WTC11 (cell line): Measurements from ENCODE around the gene PABPN1. TPM values are rescaled to one million over a fixed set of nuclear protein-coding genes. Genes with fewer than 3 reads are reported as not detected.
A peak's percentile ranks its signal among the peaks of the same experiment; 100 is the strongest.

Experiments
- ATAC-seq: fragments of 200-7000 bp; cut with Tn5 transposase; 2 replicates; pipeline ENCODE4 v1.10.0; 2021; ENCODE audit warnings: mild to moderate bottlenecking, moderate library complexity
- CTCF ChIA-PET: fragments of 300-600 bp; sonication (Branson Sonifier 250); formaldehyde crosslinking; loops from one replicate; lab custom pipeline; 2021; ENCODE audit warnings: antibody characterized with exemption; lab: Charles Lee
- POLR2A ChIA-PET: fragments of 350-600 bp; sonication (Branson Sonifier 250); formaldehyde crosslinking; loops from one replicate; lab custom pipeline; 2021; ENCODE audit warnings: antibody characterized with exemption; lab: Charles Lee
- DNase-seq: peaks from one replicate; pipeline ENCODE4 v3.0.0; 2021; ENCODE audit warnings: low spot score
- H3K27ac Mint-ChIP-seq: 2 replicates; pipeline ENCODE4 v1.8.0; 2021; ENCODE audit warnings: mixed read lengths
- H3K27me3 Mint-ChIP-seq: 2 replicates; pipeline ENCODE4 v1.8.0; 2021; ENCODE audit warnings: low read depth, mild to moderate bottlenecking, moderate library complexity, mixed read lengths
- H3K36me3 Mint-ChIP-seq: 2 replicates; pipeline ENCODE4 v1.8.0; 2021; ENCODE audit warnings: mixed read lengths
- H3K4me1 Mint-ChIP-seq: 2 replicates; pipeline ENCODE4 v1.8.0; 2022; ENCODE audit warnings: mixed read lengths
- H3K4me3 Mint-ChIP-seq: 2 replicates; pipeline ENCODE4 v1.8.0; 2021; ENCODE audit warnings: mild to moderate bottlenecking, moderate library complexity, mixed read lengths
- H3K9me3 Mint-ChIP-seq: 2 replicates; pipeline ENCODE4 v1.8.0; 2021; ENCODE audit warnings: mixed read lengths
- E2F1 ChIP-seq: sonication (generic); formaldehyde crosslinking; IDR thresholded peaks from 2 replicates; pipeline ENCODE4 v1.8.0; 2022; ENCODE audit warnings: mild to moderate bottlenecking, missing genetic modification reagents
- EMX1 ChIP-seq: fragments of 250-450 bp; sonication (Bioruptor Pico); IDR thresholded peaks from 2 replicates; pipeline ENCODE4 v1.8.0; 2021; ENCODE audit warnings: mild to moderate bottlenecking
- ETV6 ChIP-seq: sonication (generic); formaldehyde crosslinking; IDR thresholded peaks from 2 replicates; pipeline ENCODE4 v1.8.1; 2022; ENCODE audit warnings: mild to moderate bottlenecking, missing genetic modification reagents
- FOXJ3 ChIP-seq: sonication (generic); formaldehyde crosslinking; IDR thresholded peaks from 2 replicates; pipeline ENCODE4 v1.9.0; 2021; ENCODE audit warnings: missing genetic modification reagents, mild to moderate bottlenecking, borderline replicate concordance
- IRF1 ChIP-seq: sonication (generic); formaldehyde crosslinking; IDR thresholded peaks from 2 replicates; pipeline ENCODE4 v1.8.0; 2023; ENCODE audit warnings: missing genetic modification reagents
- IRF2 ChIP-seq: sonication (generic); formaldehyde crosslinking; IDR thresholded peaks from 2 replicates; pipeline ENCODE4 v1.8.0; 2022; ENCODE audit warnings: low read depth, missing genetic modification reagents, borderline replicate concordance
- JUN ChIP-seq: sonication (generic); formaldehyde crosslinking; IDR thresholded peaks from 2 replicates; pipeline ENCODE4 v1.8.0; 2023; ENCODE audit warnings: mild to moderate bottlenecking, missing genetic modification reagents
- MYBL2 ChIP-seq: sonication (generic); formaldehyde crosslinking; IDR thresholded peaks from 2 replicates; pipeline ENCODE4 v1.8.1; 2023; ENCODE audit warnings: mild to moderate bottlenecking, moderate library complexity, missing genetic modification reagents
- SOX15 ChIP-seq: fragments of 250-450 bp; sonication (Bioruptor Pico); IDR thresholded peaks from 2 replicates; pipeline ENCODE4 v1.9.0; 2021; ENCODE audit warnings: mild to moderate bottlenecking
- TEAD1 ChIP-seq: sonication (generic); formaldehyde crosslinking; IDR thresholded peaks from 2 replicates; pipeline ENCODE4 v1.8.0; 2022; ENCODE audit warnings: mild to moderate bottlenecking, missing genetic modification reagents
- TP53 ChIP-seq: sonication (generic); formaldehyde crosslinking; IDR thresholded peaks from 2 replicates; pipeline ENCODE4 v1.8.1; 2023; ENCODE audit warnings: mild to moderate bottlenecking, missing genetic modification reagents
- USF1 ChIP-seq: sonication (generic); formaldehyde crosslinking; IDR thresholded peaks from 2 replicates; pipeline ENCODE4 v1.8.0; 2022; ENCODE audit warnings: mild to moderate bottlenecking, missing genetic modification reagents
- ZBTB21 ChIP-seq: sonication (generic); formaldehyde crosslinking; IDR thresholded peaks from 2 replicates; pipeline ENCODE4 v1.8.1; 2023; ENCODE audit warnings: mild to moderate bottlenecking, missing genetic modification reagents, borderline replicate concordance
- ZNF232 ChIP-seq: sonication (generic); formaldehyde crosslinking; IDR thresholded peaks from 2 replicates; pipeline ENCODE4 v1.8.0; 2022; ENCODE audit warnings: mild to moderate bottlenecking, missing genetic modification reagents
- ZNF263 ChIP-seq: sonication (generic); formaldehyde crosslinking; IDR thresholded peaks from 2 replicates; pipeline ENCODE4 v1.8.1; 2022; ENCODE audit warnings: low read depth, mild to moderate bottlenecking, moderate library complexity, missing genetic modification reagents
- total RNA-seq: library from RNA; stranded (reverse); gene quantifications from 3 replicates; pipeline ENCODE4 v1.2.3, GENCODE V29; 2021
- TF ChIP-seq, protein P1 (sequence below): sonication (generic); formaldehyde crosslinking; IDR thresholded peaks from 2 replicates; pipeline ENCODE4 v1.8.1; 2023; ENCODE audit warnings: mild to moderate bottlenecking, missing genetic modification reagents, moderate library complexity
- TF ChIP-seq, protein P2 (sequence below): sonication (generic); formaldehyde crosslinking; IDR thresholded peaks from 2 replicates; pipeline ENCODE4 v1.8.1; 2023; ENCODE audit warnings: mild to moderate bottlenecking, missing genetic modification reagents
- TF ChIP-seq, protein P3 (sequence below): sonication (generic); formaldehyde crosslinking; IDR thresholded peaks from 2 replicates; pipeline ENCODE4 v1.8.1; 2022; ENCODE audit warnings: mild to moderate bottlenecking, moderate library complexity, missing genetic modification reagents
- TF ChIP-seq, protein P4 (sequence below): sonication (generic); formaldehyde crosslinking; IDR thresholded peaks from 2 replicates; pipeline ENCODE4 v1.8.0; 2023; ENCODE audit warnings: missing genetic modification reagents, mild to moderate bottlenecking, borderline replicate concordance

Gene PABPN1
- total RNA-seq, 1 experiment from 2014 or later = 321 TPM

- ChIA-PET CTCF (interaction anchor here (0.6 to 3.5 kb wide), 23 partner anchors 11 to 278 kb away, joined by 3 to 34 read pairs (median 5); partner anchors contain the start of genes BCL2L2, CMTM5, PABPN1 and PPP1R3E), POLR2A (interaction anchor here (0.5 to 2.1 kb wide), 4 partner anchors 18 to 190 kb away, joined by 3 to 7 read pairs (median 5); partner anchors contain the start of gene BCL2L2)
- ATAC-seq (peak; percentile 74), DNase-seq (peak; percentile 29)
- TF ChIP-seq USF1 (CRISPR knock-in tag) = peak; percentile 57; the same call in 1 of the 2 replicates
- no peak for TF ChIP-seq EMX1 (CRISPR knock-in tag)
- no peak for TF ChIP-seq MYBL2 (CRISPR knock-in tag)
- no peak for TF ChIP-seq ZNF232 (CRISPR knock-in tag)
- TF ChIP-seq IRF1 (CRISPR knock-in tag) = 0 out of 2 replicates have a peak, but pooled peaks have one; percentile 14
- TF ChIP-seq, protein P1, sequence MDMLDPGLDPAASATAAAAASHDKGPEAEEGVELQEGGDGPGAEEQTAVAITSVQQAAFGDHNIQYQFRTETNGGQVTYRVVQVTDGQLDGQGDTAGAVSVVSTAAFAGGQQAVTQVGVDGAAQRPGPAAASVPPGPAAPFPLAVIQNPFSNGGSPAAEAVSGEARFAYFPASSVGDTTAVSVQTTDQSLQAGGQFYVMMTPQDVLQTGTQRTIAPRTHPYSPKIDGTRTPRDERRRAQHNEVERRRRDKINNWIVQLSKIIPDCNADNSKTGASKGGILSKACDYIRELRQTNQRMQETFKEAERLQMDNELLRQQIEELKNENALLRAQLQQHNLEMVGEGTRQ (CRISPR knock-in tag) = 0 out of 2 replicates have a peak, but pooled peaks have one; percentile 34
- peaks cover 10% of the 10 kb centered on the region for H3K36me3 Mint-ChIP-seq
- H3K9me3 Mint-ChIP-seq = peaks cover 7% of the 10 kb centered on the region
- no peak overlapping the region for H3K4me3 Mint-ChIP-seq
- H3K27me3 Mint-ChIP-seq = peaks cover 27% of the 10 kb centered on the region
- H3K27ac Mint-ChIP-seq = no peak overlapping the region
- H3K4me1 Mint-ChIP-seq = peaks cover 17% of the 10 kb centered on the region
Measured at GRCh38 chr14:23346693-23347405, 25.6 kb downstream of the PABPN1 start.

DNA sequence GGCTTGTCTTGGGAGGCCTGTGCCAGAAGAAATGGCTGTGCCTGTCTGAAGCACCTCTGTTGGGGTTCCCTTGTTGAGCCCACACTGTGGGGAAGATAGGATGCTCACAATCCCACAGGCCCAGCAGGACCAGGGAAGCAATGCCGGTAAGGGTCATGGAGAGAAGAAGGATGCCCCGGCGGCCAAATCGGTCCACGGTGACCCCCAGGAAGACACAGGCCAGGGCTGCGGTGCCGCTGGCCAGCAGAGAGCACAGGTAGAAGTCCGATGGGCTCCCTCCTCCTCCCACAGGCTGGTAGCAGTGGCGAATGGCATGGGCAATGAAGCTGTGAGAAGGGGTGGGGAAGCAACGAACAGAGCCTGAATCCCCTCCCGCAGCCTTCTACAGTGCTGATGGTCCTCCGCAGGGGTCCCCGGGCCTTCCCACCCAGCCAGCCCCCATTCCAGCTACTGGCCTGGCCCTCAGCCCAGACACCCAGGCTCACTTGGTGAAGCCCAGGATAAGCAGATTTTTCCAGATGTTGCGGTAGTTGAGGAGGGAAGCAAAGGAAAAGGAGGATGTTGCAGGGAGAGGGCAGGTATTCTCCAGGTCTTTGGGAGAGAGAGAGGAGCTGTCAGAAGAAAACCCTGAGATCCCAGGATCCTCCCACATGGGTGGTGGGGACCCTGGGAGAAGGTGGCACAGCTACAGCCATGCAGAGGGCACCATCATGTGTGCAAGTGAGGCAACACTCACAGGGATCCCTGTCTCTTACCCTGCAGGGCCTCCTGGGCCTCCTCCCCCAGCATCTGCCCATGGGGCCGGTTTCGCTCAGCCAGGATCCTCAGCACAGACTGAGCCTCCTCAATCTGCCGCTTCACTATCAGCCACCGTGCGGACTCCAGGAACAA is 26.4 kb downstream of the PABPN1 start:
- CTCF ChIA-PET = interaction anchor here (0.9 to 3.5 kb wide), 12 partner anchors 12 to 279 kb away, joined by 3 to 34 read pairs (median 9); partner anchors contain the start of genes BCL2L2, CMTM5, IL25 and PABPN1
- H3K4me1 Mint-ChIP-seq = peaks cover 17% of the 10 kb centered on the region
- DNase-seq (no peak), ATAC-seq (no peak)
- H3K9me3 Mint-ChIP-seq = no peaks in the 10 kb centered on the region
- peaks cover 10% of the 10 kb centered on the region for H3K36me3 Mint-ChIP-seq
- no peak overlapping the region for H3K4me3 Mint-ChIP-seq
- POLR2A ChIA-PET = interaction anchor here (0.5 to 2.1 kb wide), 3 partner anchors 19 to 234 kb away, joined by 3 to 7 read pairs (median 3); no protein-coding TSS in a partner anchor
- peaks cover 22% of the 10 kb centered on the region for H3K27me3 Mint-ChIP-seq
- H3K27ac Mint-ChIP-seq = no peak overlapping the region; the same call in 1 of the 2 replicates
- TF ChIP-seq, protein P2, sequence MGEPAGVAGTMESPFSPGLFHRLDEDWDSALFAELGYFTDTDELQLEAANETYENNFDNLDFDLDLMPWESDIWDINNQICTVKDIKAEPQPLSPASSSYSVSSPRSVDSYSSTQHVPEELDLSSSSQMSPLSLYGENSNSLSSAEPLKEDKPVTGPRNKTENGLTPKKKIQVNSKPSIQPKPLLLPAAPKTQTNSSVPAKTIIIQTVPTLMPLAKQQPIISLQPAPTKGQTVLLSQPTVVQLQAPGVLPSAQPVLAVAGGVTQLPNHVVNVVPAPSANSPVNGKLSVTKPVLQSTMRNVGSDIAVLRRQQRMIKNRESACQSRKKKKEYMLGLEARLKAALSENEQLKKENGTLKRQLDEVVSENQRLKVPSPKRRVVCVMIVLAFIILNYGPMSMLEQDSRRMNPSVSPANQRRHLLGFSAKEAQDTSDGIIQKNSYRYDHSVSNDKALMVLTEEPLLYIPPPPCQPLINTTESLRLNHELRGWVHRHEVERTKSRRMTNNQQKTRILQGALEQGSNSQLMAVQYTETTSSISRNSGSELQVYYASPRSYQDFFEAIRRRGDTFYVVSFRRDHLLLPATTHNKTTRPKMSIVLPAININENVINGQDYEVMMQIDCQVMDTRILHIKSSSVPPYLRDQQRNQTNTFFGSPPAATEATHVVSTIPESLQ = no peak
- TF ChIP-seq, protein P3, sequence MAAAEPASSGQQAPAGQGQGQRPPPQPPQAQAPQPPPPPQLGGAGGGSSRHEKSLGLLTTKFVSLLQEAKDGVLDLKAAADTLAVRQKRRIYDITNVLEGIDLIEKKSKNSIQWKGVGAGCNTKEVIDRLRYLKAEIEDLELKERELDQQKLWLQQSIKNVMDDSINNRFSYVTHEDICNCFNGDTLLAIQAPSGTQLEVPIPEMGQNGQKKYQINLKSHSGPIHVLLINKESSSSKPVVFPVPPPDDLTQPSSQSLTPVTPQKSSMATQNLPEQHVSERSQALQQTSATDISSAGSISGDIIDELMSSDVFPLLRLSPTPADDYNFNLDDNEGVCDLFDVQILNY (CRISPR knock-in tag) = no peak
- no peak for TF ChIP-seq JUN (CRISPR knock-in tag)
- no peak for TF ChIP-seq ZBTB21 (CRISPR knock-in tag)
- TF ChIP-seq FOXJ3 (CRISPR knock-in tag) = no peak
- TF ChIP-seq ZNF263 (CRISPR knock-in tag) = no peak
- no peak for TF ChIP-seq TEAD1
- TF ChIP-seq, protein P1 (CRISPR knock-in tag) = no peak
- no peak for TF ChIP-seq SOX15 (CRISPR knock-in tag)
- no peak for TF ChIP-seq ETV6 (CRISPR knock-in tag)
- TF ChIP-seq, protein P4, sequence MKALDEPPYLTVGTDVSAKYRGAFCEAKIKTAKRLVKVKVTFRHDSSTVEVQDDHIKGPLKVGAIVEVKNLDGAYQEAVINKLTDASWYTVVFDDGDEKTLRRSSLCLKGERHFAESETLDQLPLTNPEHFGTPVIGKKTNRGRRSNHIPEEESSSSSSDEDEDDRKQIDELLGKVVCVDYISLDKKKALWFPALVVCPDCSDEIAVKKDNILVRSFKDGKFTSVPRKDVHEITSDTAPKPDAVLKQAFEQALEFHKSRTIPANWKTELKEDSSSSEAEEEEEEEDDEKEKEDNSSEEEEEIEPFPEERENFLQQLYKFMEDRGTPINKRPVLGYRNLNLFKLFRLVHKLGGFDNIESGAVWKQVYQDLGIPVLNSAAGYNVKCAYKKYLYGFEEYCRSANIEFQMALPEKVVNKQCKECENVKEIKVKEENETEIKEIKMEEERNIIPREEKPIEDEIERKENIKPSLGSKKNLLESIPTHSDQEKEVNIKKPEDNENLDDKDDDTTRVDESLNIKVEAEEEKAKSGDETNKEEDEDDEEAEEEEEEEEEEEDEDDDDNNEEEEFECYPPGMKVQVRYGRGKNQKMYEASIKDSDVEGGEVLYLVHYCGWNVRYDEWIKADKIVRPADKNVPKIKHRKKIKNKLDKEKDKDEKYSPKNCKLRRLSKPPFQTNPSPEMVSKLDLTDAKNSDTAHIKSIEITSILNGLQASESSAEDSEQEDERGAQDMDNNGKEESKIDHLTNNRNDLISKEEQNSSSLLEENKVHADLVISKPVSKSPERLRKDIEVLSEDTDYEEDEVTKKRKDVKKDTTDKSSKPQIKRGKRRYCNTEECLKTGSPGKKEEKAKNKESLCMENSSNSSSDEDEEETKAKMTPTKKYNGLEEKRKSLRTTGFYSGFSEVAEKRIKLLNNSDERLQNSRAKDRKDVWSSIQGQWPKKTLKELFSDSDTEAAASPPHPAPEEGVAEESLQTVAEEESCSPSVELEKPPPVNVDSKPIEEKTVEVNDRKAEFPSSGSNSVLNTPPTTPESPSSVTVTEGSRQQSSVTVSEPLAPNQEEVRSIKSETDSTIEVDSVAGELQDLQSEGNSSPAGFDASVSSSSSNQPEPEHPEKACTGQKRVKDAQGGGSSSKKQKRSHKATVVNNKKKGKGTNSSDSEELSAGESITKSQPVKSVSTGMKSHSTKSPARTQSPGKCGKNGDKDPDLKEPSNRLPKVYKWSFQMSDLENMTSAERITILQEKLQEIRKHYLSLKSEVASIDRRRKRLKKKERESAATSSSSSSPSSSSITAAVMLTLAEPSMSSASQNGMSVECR (CRISPR knock-in tag) = no peak
- TF ChIP-seq TP53 (CRISPR knock-in tag) = no peak
- no peak for TF ChIP-seq E2F1 (CRISPR knock-in tag)
- TF ChIP-seq IRF2 = no peak
